Heart left ventricle (tissue), 13 donors: ENCODE data around the gene NAB2.

Source experiments
- CTCF ChIP-seq, 12 donors: fragments of 200-600 bp; sonication (generic) in 4 of 12; IDR thresholded peaks; one replicate each; pipeline versions ENCODE4 v1.5.0 to v1.8.0; 2018 to 2022; ENCODE audit warnings: antibody characterized with exemption in 12 of 12, mild to moderate bottlenecking in 5 of 12
- POLR2A ChIP-seq, 2 donors: fragments of 450-650 bp; IDR thresholded peaks; one replicate each; pipeline ENCODE4 v1.6.1; 2017; ENCODE audit warnings: antibody characterized with exemption in 2 of 2, mild to moderate bottlenecking in 2 of 2, moderate library complexity in 2 of 2
- donor health status: ischemic (EF 13 %, LVEDD 7.1; RV severe dilation, severe dysfunction).
- donor health status: DM: no; HTN: yes; CAD: no.
- donor health status: DM: no; HTN: no; CAD: no.
- donor health status: ischemic (EF 25% LVEDD 6.9; RV normal size, moderate dysfunction).
- donor health status: ischemic (EF 25% LVEDD 5.7; RV mildly dilated, moderate dysfunction).
- donor health status: ischemic (EF 35%, LVEDD 5.7; RV mildly dilated, moderate dysfunction).
- donor health status: nonischemic (EF 11% LVEDD 7.7; RV severe dilation, severe dysfunction).
- donor health status: DM: yes; HTN: yes; CAD: no.
- donor health status: PGD.
- donor health status: ischemic (EF 29% LVEDD 5.4; RV normal size, mild dysfunction).
- donor health status: nonischemic (EF 23%, LVEDD 6.1; RV moderate dilation, normal function).

- TF ChIP-seq CTCF (IDR thresholded peaks at IDR 0.05) = no peak
- TF ChIP-seq POLR2A (IDR thresholded peaks at IDR 0.05) = no peak
Observed at GRCh38 chr12:57105011-57105753, 16.3 kb downstream of the NAB2 start.
